Esophagus muscularis mucosa (tissue), 4 donors: ENCODE results near the gene KLF6.

Experiments used
- CTCF ChIP-seq, 3 experiments: fragments of 200-600 bp in 2 of 3; fragments of 450-650 bp in 1 of 3; sonication (generic) in 2 of 3; IDR thresholded peaks; one replicate each; pipeline ENCODE4 v1.5.1; 2017 to 2019; ENCODE audit warnings: antibody characterized with exemption in 3 of 3, mild to moderate bottlenecking in 2 of 3, moderate library complexity in 1 of 3
- EP300 ChIP-seq: sonication (generic); formaldehyde crosslinking; IDR thresholded peaks from one replicate; pipeline ENCODE4 v1.6.1; 2017; ENCODE audit warnings: antibody characterized with exemption
- POLR2A ChIP-seq: fragments of 450-650 bp; IDR thresholded peaks from one replicate; pipeline ENCODE4 v1.6.1; 2017; ENCODE audit warnings: antibody characterized with exemption, moderate library complexity, mild to moderate bottlenecking, low read depth
- POLR2AphosphoS5 ChIP-seq, 2 donors: sonication (generic); formaldehyde crosslinking; IDR thresholded peaks; one replicate each; pipeline ENCODE4 v1.6.1; 2017; ENCODE audit warnings: antibody characterized with exemption in 2 of 2

DNA sequence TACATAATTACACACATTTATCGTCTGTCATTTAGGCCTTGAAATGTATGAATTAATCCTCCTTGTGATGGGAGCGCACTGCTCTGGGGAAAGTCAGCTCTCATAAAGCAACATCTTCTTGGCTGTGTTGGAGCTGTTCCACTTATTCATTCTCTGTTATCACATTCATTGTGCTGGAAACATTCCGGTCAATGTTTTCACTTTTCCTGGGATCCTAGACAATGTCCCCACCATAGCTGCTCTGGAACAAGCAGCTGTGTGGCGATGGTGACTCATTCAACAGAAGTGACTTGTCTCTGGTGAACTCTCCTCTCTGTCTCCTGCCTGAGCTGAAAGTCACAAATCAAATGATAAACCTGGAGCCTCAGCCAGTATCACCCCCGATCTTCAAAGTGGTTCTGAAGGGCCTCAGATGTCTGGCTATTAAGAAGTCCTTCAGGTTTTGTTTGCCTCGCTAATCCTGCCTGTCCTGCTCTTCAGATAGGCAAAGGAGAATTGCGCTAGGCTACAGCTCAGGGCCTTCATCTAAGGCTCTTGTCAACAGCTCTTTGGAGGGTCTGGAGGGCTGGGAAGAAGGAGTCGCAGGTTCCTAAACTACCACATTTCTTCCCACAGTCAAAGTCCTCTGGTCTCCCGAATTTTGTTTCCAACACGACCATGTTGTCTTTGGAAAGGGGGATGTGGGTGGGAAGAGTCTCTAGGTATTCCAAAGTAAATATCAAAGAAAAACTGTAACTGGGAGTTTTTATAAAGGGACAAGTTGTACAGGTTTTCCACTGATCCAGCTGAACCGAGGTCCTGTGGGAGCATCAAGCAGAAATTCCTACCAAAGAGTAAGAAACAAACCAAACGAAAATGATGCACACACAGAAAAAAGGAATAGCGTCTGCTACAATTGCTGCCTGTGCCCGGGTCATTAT is 29.3 kb downstream of the KLF6 start:
- no peak for TF ChIP-seq CTCF (IDR thresholded peaks at IDR 0.05)
- no peak for TF ChIP-seq EP300
- TF ChIP-seq POLR2A, result no peak
- no peak for TF ChIP-seq POLR2AphosphoS5 (IDR thresholded peaks at IDR 0.05)
